ENCODE results near the gene METTL8.

Gene METTL8

GRCh38 chr2:171441470-171441869 lies 7.7 kb upstream of the METTL8 start:
- TF ChIP-seq CTCF (conservative IDR thresholded peaks at IDR 0.05), result no peak
- TF ChIP-seq ZFX (IDR thresholded peaks at IDR 0.05), result no peak
- no peak overlapping the region for H3K27ac ChIP-seq

- TF ChIP-seq CTCF (conservative IDR thresholded peaks at IDR 0.05) (no peak), ZFX (IDR thresholded peaks at IDR 0.05) (no peak)
- no peak overlapping the region for H3K27ac ChIP-seq
These were observed 2.5 kb upstream of the METTL8 start for GRCh38 chr2:171436307-171436706.

- TF ChIP-seq CTCF (conservative IDR thresholded peaks at IDR 0.05) (peak; percentile 40), ZFX (IDR thresholded peaks at IDR 0.05) (peak; percentile 98)
- peak within 1 kb of the TSS; percentile 99 for H3K27ac ChIP-seq
These were observed 511 bp upstream of the METTL8 start, which contains the start of gene DCAF17 for GRCh38 chr2:171434013-171434989. Gene DCAF17, plus strand, starts transcription at chr2:171434226. Its CDS starts 352 bp downstream, at chr2:171434578.

- no peak for TF ChIP-seq CTCF (conservative IDR thresholded peaks at IDR 0.05)
- TF ChIP-seq ZFX (IDR thresholded peaks at IDR 0.05), result no peak
- peak overlapping the region; percentile 99 for H3K27ac ChIP-seq
These were observed 624 bp downstream of the METTL8 start for GRCh38 chr2:171432969-171433762.

- no peak for TF ChIP-seq CTCF (conservative IDR thresholded peaks at IDR 0.05)
- no peak for TF ChIP-seq ZFX (IDR thresholded peaks at IDR 0.05)
- H3K27ac ChIP-seq, result peak overlapping the region; percentile 99
These were observed 1.4 kb downstream of the METTL8 start for GRCh38 chr2:171432206-171432968.

- peak overlapping the region; percentile 28 for H3K27ac ChIP-seq
- TF ChIP-seq ZFX (IDR thresholded peaks at IDR 0.05) (no peak), CTCF (conservative IDR thresholded peaks at IDR 0.05) (no peak)
These were observed 2.1 kb downstream of the METTL8 start for GRCh38 chr2:171431677-171432167.
